ENCODE results near the gene STK32B.
"Not testable (repeated sequence)": the region's sequence is repeated elsewhere in the genome, so short reads cannot be mapped to it uniquely, and the experiment has no call there.

The STK32B gene

GRCh38 chr4:5051278-5052203 lies at the start of gene STK32B:
TSS of gene STK32B (plus strand) at chr4:5051480.
- DNase-seq (ENCODE audit: low read depth), result peak; percentile 78

- not testable (repeated sequence) for DNase-seq (ENCODE audit: low read depth)
These were observed 49.6 kb upstream of the STK32B start for GRCh38 chr4:5001641-5002040.

DNA sequence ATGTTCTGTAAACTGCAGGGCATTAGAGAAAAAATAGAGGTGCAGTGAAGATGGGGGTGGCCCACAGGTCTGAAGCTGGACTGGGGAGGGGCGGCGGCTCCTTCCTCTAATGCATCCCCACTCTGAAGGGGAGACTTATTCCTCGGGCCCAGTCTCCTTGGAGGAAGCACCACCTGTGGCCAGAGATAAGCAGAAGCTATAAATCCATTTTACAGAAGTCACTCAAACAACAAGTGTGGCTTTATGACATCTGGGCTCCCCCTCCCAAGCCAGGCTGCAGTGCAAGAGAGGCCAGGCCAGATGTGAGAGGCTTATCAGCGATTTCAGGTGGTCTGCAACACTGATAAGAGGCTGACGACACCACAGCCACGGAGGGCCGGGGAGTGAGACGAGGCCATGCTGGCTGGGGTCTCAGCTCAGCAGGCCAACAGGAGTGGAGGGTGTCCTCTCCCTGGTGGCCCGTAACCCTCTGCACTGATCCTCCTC lies 47.9 kb upstream of the STK32B start:
- no peak for DNase-seq (ENCODE audit: low read depth)

DNA sequence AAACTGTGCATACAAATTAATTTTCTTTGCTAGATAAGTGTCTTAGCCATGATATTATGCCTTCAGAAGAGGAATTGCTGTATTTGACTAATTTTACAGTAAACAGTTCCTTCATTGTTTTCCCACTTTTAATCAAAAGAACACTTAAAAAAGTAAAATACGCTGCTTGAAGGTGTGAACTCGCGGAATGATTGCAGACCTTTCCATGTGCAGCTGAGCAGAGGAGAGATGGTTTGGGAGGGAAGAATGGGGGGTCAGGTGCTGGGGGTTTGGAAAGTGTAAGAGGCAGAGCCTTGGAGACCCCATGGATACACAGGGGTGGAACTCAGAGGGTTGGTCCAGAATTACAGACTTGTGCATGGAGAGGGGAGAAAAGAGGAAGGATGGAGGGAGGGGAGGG lies 47.4 kb upstream of the STK32B start:
- no peak for DNase-seq (ENCODE audit: low read depth)

DNA sequence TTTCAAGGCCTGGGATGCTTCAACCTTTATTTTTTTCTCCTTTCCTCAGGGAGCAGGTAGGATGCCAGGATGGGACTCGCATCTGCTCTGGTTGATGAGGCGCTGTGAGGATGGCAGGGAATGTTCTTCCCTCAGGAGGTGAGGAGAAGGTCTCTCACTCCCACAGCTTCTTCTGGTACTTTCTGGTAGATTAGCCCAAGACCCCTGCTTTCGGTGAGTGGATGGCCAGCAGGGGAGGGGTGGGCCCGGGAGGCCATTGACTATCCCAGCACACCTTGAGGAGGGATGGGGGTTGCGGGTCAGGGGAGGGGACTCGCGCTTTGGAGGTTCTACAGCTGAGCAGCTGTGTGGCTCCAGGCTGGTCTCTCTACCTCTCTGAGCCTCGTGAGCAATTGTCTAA lies 46.8 kb upstream of the STK32B start:
- no peak for DNase-seq (ENCODE audit: low read depth)

- not testable (repeated sequence) for DNase-seq (ENCODE audit: low read depth)
These were observed 44.3 kb upstream of the STK32B start for GRCh38 chr4:5006932-5007331.

GRCh38 chr4:5009796-5010195 lies 41.5 kb upstream of the STK32B start:
- DNase-seq (ENCODE audit: low read depth), result no peak

- DNase-seq (ENCODE audit: low read depth), result no peak
These were observed 40.3 kb upstream of the STK32B start for GRCh38 chr4:5010984-5011383.

DNA sequence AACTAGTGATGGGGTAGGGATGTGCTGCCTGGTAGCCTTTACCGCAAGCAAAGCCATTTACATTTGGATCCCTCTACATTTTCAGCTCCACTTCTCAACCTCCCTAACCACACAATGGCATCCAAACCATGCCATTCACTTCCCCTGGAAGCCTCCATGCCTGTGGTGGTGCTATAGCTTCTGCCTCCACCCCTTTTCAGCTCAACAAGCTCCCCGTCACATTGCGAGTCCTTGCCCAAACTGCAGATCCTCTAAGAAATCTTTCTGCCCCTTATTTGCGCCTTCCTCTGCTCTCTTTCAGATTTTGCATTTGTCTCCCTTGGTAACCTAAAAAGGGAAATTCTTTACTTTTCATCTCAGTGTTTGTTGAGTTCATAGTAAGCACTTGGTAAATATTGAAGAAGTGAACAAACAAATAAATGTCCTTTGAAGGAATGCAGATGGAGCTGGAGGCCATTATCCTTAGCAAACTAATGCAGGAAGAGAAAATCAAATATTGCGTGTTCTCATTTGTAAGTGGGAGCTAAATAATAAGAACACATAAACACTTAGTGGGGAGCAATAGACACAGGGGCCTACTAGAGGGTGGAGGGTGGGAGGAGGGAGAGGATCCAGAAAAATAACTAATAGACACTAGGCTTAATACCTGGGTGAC lies 38.9 kb upstream of the STK32B start:
- no peak for DNase-seq (ENCODE audit: low read depth)

DNA sequence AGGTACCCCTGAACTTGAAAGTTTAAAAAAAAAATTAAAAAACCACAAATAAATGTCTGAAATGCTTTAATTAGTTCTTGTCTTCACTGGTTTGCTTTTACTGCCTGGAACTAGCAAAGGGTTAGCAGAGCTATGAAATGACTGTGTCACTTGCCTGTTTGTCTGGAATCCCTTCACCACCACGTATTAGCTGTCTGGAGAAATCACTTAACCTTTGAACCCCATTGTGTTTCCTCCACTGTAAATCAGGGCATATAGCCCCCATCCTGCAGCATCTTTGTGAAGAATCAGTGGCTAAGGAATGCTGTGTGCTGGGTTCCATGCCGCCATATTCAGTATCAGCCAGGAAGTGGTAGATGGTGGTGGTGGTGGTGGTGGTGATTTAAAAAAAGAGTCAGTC lies 38.3 kb upstream of the STK32B start:
- no peak for DNase-seq (ENCODE audit: low read depth)

GRCh38 chr4:5014007-5014682 lies 37.1 kb upstream of the STK32B start:
- DNase-seq (ENCODE audit: low read depth), result no peak

- DNase-seq (ENCODE audit: low read depth), result peak; percentile 39
These were observed 33.2 kb upstream of the STK32B start for GRCh38 chr4:5018096-5018495.

- no peak for DNase-seq (ENCODE audit: low read depth)
These were observed 32.7 kb upstream of the STK32B start for GRCh38 chr4:5018603-5019002.

- no peak for DNase-seq (ENCODE audit: low read depth)
These were observed 32.0 kb upstream of the STK32B start, which contains the start of gene CYTL1 for GRCh38 chr4:5019274-5019673. TSS of gene CYTL1 (minus strand) at chr4:5019458. CDS start at chr4:5019445, 13 bp downstream.

DNA sequence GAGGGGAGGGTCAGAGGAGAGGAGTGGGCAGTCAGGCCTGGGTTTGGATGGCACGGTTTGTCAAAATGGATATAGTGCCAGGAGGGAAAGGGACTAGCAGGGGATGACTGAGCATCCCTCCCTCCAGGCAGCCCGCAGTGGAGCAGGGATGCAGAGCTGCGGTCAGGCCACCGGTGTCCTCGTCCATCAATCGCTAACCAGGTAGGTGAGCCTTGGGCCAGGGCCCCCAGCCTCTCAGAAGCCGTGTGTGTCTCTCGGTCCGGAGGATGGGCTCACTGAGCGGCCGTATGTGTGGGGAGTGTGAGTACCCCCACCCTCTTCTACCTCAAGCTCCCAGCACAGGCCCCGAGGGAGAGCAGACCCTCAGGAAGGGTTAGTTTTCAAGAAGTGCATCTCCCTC lies 31.5 kb upstream of the STK32B start:
- DNase-seq (ENCODE audit: low read depth), result no peak

DNA sequence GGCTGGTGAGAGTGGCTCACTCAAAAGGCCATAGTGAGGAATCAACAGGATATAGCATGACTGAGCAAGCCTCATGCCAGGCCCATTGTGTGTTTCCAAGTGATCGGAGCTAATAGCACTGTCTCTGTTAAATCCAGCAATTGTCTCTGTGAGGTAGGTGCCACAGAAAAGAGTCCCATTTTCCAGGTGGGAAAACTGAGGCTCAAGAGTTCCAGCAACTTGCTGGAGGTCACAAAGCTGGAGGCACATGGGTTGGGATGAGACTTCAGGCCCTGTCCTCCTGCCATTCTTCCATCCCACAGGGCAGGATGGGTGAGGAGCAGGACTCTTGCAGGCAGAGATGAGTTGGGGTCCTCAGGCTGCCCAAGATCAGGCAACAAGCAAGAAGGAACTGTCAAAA lies 30.9 kb upstream of the STK32B start:
- DNase-seq (ENCODE audit: low read depth), result no peak

DNA sequence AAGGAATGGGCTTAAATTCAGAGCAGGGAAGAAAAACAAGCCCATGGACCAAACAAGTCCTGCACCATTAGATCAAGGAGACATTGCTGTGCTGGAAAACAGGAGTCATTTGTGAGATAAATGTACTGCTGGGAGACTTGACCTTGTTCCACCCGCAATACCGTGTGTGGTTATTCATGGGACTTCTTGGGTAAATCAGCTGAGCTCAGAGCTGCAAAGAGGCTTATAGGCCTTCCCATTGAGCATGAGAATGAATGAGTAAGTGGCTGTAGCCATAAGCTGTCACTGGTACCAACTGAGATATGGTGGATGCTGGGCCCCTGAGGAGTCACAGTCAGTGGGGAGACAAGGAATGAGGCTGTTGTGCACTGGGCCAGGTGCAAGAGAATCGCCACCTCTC lies 29.7 kb upstream of the STK32B start:
- no peak for DNase-seq (ENCODE audit: low read depth)

DNA sequence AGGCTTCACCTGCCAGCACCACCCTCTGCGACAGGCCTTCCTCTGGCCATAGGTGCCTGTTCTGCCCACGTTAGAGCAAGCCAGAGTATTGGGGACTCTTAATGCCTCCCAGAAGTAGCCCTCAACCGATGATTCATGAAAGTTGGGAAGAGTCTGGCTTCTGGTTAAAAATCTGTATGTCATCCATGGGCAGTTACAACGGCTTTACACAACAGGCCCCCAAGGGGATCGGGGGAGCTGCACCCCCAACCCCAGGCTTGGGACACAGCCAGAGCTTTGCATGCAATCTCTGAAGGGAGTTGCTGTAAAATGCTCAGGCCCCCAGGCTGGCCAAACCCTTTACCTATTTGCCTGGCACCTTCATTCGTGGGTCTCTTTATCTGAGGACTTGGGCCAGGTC lies 26.6 kb upstream of the STK32B start:
- DNase-seq (ENCODE audit: low read depth), result no peak

- no peak for DNase-seq (ENCODE audit: low read depth)
These were observed 24.9 kb upstream of the STK32B start for GRCh38 chr4:5026371-5026770.

- peak; percentile 41 for DNase-seq (ENCODE audit: low read depth)
These were observed 23.9 kb upstream of the STK32B start for GRCh38 chr4:5027346-5027745.

DNA sequence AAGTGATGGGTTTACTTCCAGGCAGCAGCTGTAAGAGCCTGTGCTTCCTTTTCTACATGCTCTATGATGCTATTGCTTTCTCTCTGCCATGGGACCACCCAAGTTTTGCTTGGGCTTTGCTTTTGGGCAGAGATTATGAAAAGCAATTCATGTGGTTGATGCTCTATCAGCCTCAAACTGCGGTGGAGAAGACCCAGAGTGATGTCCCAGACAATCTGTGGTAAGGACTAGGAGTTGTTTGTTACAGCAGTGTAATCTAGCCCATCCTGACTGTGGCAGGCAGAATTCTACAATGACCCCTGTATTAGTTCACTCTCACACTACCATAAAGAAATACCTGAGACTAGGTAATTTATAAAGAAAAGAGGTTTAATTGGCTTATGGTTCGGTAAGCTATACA lies 22.8 kb upstream of the STK32B start:
- no peak for DNase-seq (ENCODE audit: low read depth)

DNA sequence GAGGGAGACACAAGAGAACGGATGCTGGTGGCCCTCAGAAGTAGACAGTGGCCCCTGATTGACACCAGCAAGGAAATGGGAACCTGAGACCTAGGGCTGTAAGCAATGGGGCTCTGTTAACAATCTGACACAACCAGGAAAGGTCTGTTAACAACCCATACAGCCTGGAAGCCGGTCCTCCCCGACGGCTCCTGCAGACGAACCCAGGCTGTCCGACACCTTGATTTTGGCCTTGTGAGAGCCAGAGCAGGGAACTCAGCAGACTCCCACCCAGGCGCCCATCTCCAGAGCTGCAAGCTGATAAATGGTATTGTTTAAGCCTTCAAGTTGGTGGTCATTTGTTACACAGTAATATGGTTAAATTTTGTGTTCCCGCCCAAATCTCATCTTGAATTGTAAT lies 21.8 kb upstream of the STK32B start:
- DNase-seq (ENCODE audit: low read depth), result no peak

- DNase-seq (ENCODE audit: low read depth), result no peak
These were observed 21.1 kb upstream of the STK32B start for GRCh38 chr4:5030221-5030620.

Measured in iris pigment epithelial cell (primary cell).